A549 (cell line): ENCODE results near the gene FAM90A1.
"Not testable (repeated sequence)": the region's sequence is repeated elsewhere in the genome, so short reads cannot be mapped to it uniquely, and the experiment has no call there.

Experiments
- ESRRA ChIP-seq: fragments of 150-350 bp; IDR thresholded peaks from 2 replicates; pipeline ENCODE4 v1.6.1; 2014; ENCODE audit warnings: mild to moderate bottlenecking, low read length, borderline replicate concordance
- KDM1A ChIP-seq: fragments of 200-600 bp; sonication (generic); IDR thresholded peaks from 2 replicates; pipeline ENCODE4 v1.6.1; 2016; ENCODE audit warnings: low read depth, mild to moderate bottlenecking
- RAD21 ChIP-seq, 2 experiments: fragments of >200 bp in 1 of 2; sonication (Bioruptor Twin) in 1 of 2; formaldehyde crosslinking in 1 of 2; IDR thresholded peaks in 1 of 2; conservative IDR thresholded peaks in 1 of 2; 2 replicates in 1 of 2; 3 replicates in 1 of 2; pipeline ENCODE4 v1.6.1; 2012 to 2018; ENCODE audit warnings: inconsistent platforms in 1 of 2

GRCh38 chr12:8240340-8241114 is 13.1 kb upstream of the FAM90A1 start:
- TF ChIP-seq RAD21 (conservative IDR thresholded peaks at IDR 0.05 in 1 of 2, IDR thresholded peaks at IDR 0.05 in 1 of 2); ESRRA; KDM1A: not testable (repeated sequence)
